22Rv1 (cell line): ENCODE results near the gene USP4.

Experiments used
- CTCF ChIP-seq: fragments of 450-650 bp; IDR thresholded peaks from 2 replicates; pipeline ENCODE4 v1.5.1; 2017; ENCODE audit warnings: mild to moderate bottlenecking
- ZFX ChIP-seq: fragments of 450-650 bp; IDR thresholded peaks from 2 replicates; pipeline ENCODE4 v1.6.1; 2017; ENCODE audit warnings: antibody characterized with exemption, borderline replicate concordance

GRCh38 chr3:49248840-49249227 is 91.0 kb downstream of the USP4 start:
- TF ChIP-seq CTCF, result no peak
- no peak for TF ChIP-seq ZFX
